Small intestine (tissue), 7 donors: Measurements from ENCODE around the gene MIP. TPM values are rescaled to one million over a fixed set of nuclear protein-coding genes. Genes with fewer than 3 reads are reported as not detected.

ENCODE experiments used
- DNase-seq, 2 donors: peaks; one replicate each; pipeline versions ENCODE4 v3.0.0 to v3.0.0-alpha.2; 2013
- FAIRE-seq: peaks from 2 replicates; lab custom pipeline; 2012; peaks lifted over from hg19 to GRCh38; lab: Jason Lieb, UNC
- H3K27ac ChIP-seq, 3 donors: one replicate each; pipeline ENCODE4 v1.5.1; 2013; ENCODE audit warnings: low read length in 2 of 3, mild to moderate bottlenecking in 2 of 3, control low read depth in 1 of 3, inconsistent platforms in 1 of 3, low read depth in 1 of 3, moderate library complexity in 1 of 3
- H3K27me3 ChIP-seq, 3 donors: one replicate each; pipeline ENCODE4 v1.6.1; 2013; ENCODE audit warnings: low read length in 3 of 3, inconsistent platforms in 1 of 3; ENCODE audit not compliant: control insufficient read depth in 3 of 3, insufficient read depth in 3 of 3
- H3K36me3 ChIP-seq, 3 donors: one replicate each; pipeline ENCODE4 v1.6.1; 2013; ENCODE audit warnings: low read length in 3 of 3, inconsistent platforms in 1 of 3, low read depth in 1 of 3, mild to moderate bottlenecking in 1 of 3, moderate library complexity in 1 of 3; ENCODE audit not compliant: control insufficient read depth in 3 of 3, insufficient read depth in 2 of 3
- H3K4me1 ChIP-seq, 3 donors: one replicate each; pipeline ENCODE4 v1.6.1; 2013; ENCODE audit warnings: low read length in 2 of 3, inconsistent platforms in 1 of 3, low read depth in 1 of 3, mild to moderate bottlenecking in 1 of 3, moderate library complexity in 1 of 3; ENCODE audit not compliant: control insufficient read depth in 3 of 3, insufficient read depth in 2 of 3
- H3K4me3 ChIP-seq, 3 donors: one replicate each; pipeline ENCODE4 v1.5.1; 2013; ENCODE audit warnings: low read length in 3 of 3, control low read depth in 1 of 3, inconsistent platforms in 1 of 3, low read depth in 1 of 3, mild to moderate bottlenecking in 1 of 3, moderate library complexity in 1 of 3
- H3K9me3 ChIP-seq, 2 donors: one replicate each; pipeline ENCODE4 v1.6.1; 2013; ENCODE audit warnings: low read depth in 1 of 2, low read length in 1 of 2; ENCODE audit not compliant: control insufficient read depth in 2 of 2, insufficient read depth in 1 of 2
- WGBS, 3 donors: extraction: QIAGEN DNeasy Blood & Tissue Kit; methylation state at CpG; one replicate each; pipeline ENCODE4 v1.1.7; 2013; 5-methylcytosine and 5-hydroxymethylcytosine counted together
- polyA plus RNA-seq, 4 donors: library from polyadenylated mRNA; stranded (reverse) in 3 of 4; unstranded in 1 of 4; fragments of 200-250 nt in 3 of 4; fragments of 120-200 nt in 1 of 4; gene quantifications; one replicate each; pipeline versions ENCODE4 v1.2.1 to v1.2.3, GENCODE V29; 2013
- donor health status: healthy with polysubstance abuse.
- donor health status: control.
- donor health status: control.
- donor health status: Bipolar disorder and iron deficiency.
- donor health status: healthy.

Gene MIP
- polyA plus RNA-seq, 4 donors = 0.06 to 0.07 TPM; not detected in 2

DNA sequence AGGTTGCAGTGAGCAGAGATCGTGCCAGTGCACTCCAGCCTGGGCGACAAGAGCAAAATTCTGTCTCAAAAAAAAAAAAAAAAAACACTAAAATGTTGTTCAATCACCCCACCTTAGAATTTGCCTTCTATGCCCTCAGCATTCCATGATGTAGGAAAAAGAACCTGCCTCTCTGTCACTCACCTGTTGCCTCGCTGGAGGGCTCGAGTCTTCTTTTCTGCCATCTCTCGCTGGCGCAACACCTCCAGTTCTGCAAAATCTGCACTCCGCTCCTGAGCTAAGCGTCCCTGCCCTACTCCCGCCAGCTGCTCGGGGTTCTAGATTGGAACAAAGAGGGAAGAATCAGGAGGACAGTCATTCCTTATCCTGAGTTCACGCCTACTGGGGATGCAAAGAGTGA, 23.2 kb downstream of the MIP start:
- Histone ChIP-seq H3K27me3 (no peaks in the 10 kb centered on the region), H3K4me3 (no peak overlapping the region), H3K9me3 (no peaks in the 10 kb centered on the region), H3K27ac (no peak overlapping the region), H3K4me1 (no peaks in the 10 kb centered on the region), H3K36me3 (peaks cover 0 to 55% (median 3%) of the 10 kb centered on the region in 3 donors)
- 96 to 98% (median 98%) methylated on average over 11 of the region's 11 CpGs for WGBS, 3 donors
- no peak for DNase-seq
- no peak for FAIRE-seq

DNA sequence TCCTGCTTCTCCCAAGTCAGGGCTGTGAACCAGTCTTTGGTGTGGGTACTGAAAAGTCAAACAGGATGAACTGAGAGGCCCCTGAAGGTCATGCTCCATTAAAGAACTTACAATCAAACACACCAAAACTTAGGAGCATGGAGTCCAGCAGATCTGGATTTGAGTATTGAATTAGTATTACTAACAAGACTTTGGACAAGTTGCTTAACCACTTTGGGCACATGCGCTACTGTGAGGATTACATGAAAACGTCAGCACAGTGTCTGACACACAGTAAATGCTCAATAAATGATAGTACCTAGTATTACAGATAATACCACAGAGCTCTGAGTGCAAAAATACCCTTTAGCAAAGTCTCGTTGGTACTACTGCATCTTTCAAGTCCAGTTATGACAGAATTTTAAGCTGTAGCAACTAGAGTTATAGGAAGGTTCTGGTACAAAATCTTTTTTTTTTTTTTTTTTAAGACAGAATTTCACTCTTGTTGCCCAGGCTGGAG, 28.5 kb downstream of the MIP start:
- Histone ChIP-seq H3K4me1 (no peaks in the 10 kb centered on the region), H3K27me3 (no peaks in the 10 kb centered on the region), H3K9me3 (no peaks in the 10 kb centered on the region), H3K36me3 (peaks cover 0 to 67% (median 7%) of the 10 kb centered on the region in 3 donors), H3K27ac (no peak overlapping the region), H3K4me3 (no peak overlapping the region)
- FAIRE-seq = no peak
- WGBS, 3 donors = 54 to 59% (median 56%) methylated on average over 3 of the region's 3 CpGs
- DNase-seq = no peak

DNA sequence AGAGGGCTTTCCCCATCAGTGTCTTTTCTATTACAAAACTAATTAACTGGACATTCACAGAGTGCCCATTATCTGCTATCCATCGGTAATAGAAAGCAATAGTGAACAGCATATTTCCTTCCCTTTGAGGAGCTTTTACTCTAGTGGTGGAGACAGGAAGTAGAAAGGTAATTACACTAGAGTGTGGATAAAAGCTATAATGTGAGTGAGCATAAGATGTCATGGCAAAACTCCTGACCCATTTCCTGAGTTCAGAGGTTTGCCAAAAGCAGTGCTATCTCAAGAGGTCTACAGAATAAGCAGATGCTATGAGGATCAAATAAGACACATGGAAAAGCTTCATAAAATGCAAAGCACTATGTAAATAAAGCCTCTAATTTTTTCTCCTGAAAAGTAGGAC, 29.3 kb downstream of the MIP start:
- WGBS, 3 donors = 66 to 91% (median 83%) methylated on average over 1 of the region's 1 CpG
- Histone ChIP-seq H3K4me1 (no peaks in the 10 kb centered on the region), H3K36me3 (peaks cover 0 to 67% (median 7%) of the 10 kb centered on the region in 3 donors), H3K27me3 (no peaks in the 10 kb centered on the region), H3K9me3 (no peaks in the 10 kb centered on the region), H3K4me3 (no peak overlapping the region), H3K27ac (no peak overlapping the region)
- FAIRE-seq = no peak
- no peak for DNase-seq

DNA sequence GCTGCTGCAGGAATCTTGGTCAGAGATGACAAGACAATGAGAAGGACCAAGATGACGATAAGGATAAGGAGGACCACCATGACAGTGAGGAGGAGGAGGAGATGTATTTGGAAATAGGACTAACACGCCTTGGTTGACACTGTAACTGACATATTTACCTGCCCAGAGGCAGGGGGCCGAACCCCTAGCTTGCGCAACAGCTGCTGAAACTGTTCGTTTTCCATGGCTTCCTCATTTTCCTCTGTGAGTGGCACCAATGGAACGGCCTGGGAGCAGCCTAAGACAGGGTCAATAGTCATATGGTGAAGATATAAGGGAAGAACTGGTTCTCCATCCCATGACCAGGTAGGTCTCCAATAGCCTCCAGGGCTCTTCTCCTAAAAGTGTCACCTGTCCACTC, 34.0 kb downstream of the MIP start:
- WGBS, 3 donors = 86 to 90% (median 86%) methylated on average over 6 of the region's 6 CpGs
- Histone ChIP-seq H3K36me3 (peaks cover 0 to 56% (median 6%) of the 10 kb centered on the region in 3 donors), H3K4me1 (no peaks in the 10 kb centered on the region), H3K4me3 (no peak overlapping the region), H3K27ac (no peak overlapping the region), H3K27me3 (no peaks in the 10 kb centered on the region), H3K9me3 (no peaks in the 10 kb centered on the region)
- no peak for FAIRE-seq
- DNase-seq = no peak

DNA sequence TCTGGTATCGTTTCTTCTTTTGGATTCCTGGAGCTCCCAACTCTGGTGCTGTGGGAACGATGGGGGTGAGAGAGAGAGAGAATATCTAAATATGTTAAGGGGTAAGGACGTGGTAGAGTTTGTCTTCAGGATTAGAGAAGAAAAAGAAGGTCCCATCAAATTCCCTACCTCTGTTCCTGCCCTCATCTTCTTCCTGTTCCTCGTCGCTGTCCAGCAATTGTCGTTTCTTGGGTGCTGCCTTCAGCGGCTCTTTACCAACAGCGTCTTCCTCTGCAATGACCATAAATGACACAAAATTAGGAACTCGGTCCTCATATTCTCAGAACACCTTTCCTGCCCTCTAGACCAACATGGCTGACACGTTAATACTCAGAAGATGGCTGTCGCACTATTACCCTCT, 36.7 kb downstream of the MIP start:
- 96 to 97% (median 96%) methylated on average over 11 of the region's 11 CpGs for WGBS, 3 donors
- FAIRE-seq (no peak), DNase-seq (no peak)
- no peaks in the 10 kb centered on the region for H3K4me1 ChIP-seq
- H3K36me3 ChIP-seq = peaks cover 0 to 59% (median 2%) of the 10 kb centered on the region in 3 donors
- no peak overlapping the region for H3K27ac ChIP-seq
- H3K27me3 ChIP-seq = no peaks in the 10 kb centered on the region
- no peaks in the 10 kb centered on the region for H3K9me3 ChIP-seq
- no peak overlapping the region for H3K4me3 ChIP-seq

DNA sequence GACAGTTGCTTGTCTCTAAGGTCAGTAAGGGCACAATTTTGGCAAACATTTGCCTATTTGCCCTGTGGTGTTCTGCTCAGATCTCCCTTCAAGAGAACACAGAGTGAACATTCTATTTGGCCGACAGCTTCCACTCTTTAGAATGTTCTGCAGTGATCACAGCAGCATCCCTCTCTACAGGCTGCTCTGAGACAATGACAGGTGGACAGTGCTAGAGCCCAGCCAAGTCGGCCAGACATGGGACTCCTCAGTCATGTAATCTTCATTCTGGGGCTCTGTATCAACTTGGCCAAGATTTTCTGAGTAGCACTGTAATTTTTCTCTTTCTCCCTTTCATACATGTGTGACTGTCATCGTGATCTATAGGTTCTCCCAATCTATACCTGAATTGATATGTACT, 40.1 kb downstream of the MIP start:
- H3K27ac ChIP-seq = no peak overlapping the region
- H3K36me3 ChIP-seq = peaks cover 0 to 42% (median 2%) of the 10 kb centered on the region in 3 donors
- DNase-seq = no peak
- H3K27me3 ChIP-seq = no peaks in the 10 kb centered on the region
- H3K4me3 ChIP-seq = no peak overlapping the region
- no peaks in the 10 kb centered on the region for H3K9me3 ChIP-seq
- 90 to 95% (median 92%) methylated on average over 3 of the region's 3 CpGs for WGBS, 3 donors
- no peak for FAIRE-seq
- peaks cover 0 to under 1% (median 0%) of the 10 kb centered on the region in 3 donors for H3K4me1 ChIP-seq

DNA sequence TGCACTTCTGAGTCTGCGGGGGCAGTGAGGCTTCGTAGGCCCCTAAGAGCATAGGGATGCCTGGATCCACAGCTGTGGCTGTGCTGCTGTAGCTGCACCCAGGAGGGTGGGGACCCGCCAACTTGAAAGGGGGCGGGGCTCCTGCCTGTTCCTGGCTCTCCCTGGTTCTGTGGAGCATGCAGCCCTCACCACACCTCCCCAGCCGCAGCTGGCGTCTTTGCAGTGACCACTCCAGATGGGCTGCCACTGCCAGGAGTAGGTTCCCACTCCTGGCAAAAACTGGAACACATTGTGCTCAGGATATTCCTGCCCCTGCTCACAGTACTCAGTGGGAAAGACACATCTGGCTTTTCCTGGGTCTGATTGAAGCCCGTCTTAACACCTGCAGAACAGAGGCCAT, 41.1 kb downstream of the MIP start:
- H3K36me3 ChIP-seq = peaks cover 0 to 33% (median 2%) of the 10 kb centered on the region in 3 donors
- H3K4me1 ChIP-seq = peaks cover 0 to 9% (median 0%) of the 10 kb centered on the region in 3 donors
- H3K27me3 ChIP-seq = no peaks in the 10 kb centered on the region
- no peaks in the 10 kb centered on the region for H3K9me3 ChIP-seq
- 83 to 88% (median 83%) methylated on average over 7 of the region's 7 CpGs for WGBS, 3 donors
- no peak overlapping the region for H3K4me3 ChIP-seq
- no peak overlapping the region for H3K27ac ChIP-seq
- no peak for FAIRE-seq
- no peak for DNase-seq

DNA sequence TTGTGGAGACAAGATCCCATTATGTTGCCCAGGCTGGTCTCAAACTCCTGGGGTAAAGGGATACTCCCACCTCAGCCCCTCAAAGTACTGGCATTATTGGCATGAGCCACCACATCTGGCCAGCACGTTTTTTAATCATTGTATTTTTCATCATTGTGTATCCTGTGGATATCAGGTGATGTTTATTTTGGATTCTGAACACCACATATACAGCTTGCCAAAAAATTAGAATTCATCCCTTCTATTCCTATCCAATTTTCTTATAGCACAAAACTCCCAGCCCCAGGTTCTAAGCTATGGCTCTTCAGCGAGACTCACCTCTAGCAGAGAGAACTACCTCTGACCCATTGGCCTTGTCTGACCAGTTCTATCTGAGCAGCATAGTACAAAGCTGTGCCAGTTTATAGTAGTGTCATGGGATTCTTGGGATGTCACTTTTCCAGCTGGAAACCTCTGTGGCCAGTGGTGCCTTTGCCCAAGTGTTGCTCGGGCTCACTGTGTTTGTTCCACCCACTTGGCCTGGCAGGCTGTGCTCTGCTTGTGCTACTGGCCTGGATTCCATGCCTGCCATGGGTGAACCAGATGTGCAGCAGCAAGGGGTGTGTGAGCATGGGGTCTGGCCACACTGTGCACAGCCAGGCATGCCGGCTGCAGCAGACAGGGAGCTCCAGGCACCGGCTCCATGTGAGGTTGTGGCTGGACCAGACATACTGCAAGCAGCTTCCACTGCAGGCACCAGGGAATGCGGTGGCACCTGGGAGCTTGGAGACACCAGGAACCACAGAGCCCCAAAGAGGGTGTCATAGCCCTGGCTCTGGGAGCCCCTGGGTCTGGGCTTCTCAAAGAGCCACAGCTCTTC, 42.4 kb downstream of the MIP start:
- Histone ChIP-seq H3K4me3 (no peak overlapping the region), H3K4me1 (peaks cover 0 to 9% (median 0%) of the 10 kb centered on the region in 3 donors), H3K27me3 (no peaks in the 10 kb centered on the region), H3K27ac (no peak overlapping the region), H3K36me3 (peaks cover 0 to 26% (median 0%) of the 10 kb centered on the region in 3 donors), H3K9me3 (no peaks in the 10 kb centered on the region)
- no peak for FAIRE-seq
- DNase-seq = no peak
- WGBS, 3 donors = 83 to 89% (median 87%) methylated on average over 6 of the region's 6 CpGs
